Gastroesophageal sphincter (tissue), 4 donors: ENCODE measurements around the gene HOXA11. TPM values are rescaled to one million over a fixed set of nuclear protein-coding genes. Genes with fewer than 3 reads are reported as not detected.

Experiments
- ATAC-seq: fragments of 150-250 bp; one replicate; pipeline ENCODE4 v1.9.1; 2016; ENCODE audit warnings: mild to moderate bottlenecking, moderate library complexity
- H3K27ac ChIP-seq, 4 donors: fragments of 200-600 bp; sonication (generic) in 3 of 4; 1 replicate in 3 of 4; 2 replicates in 1 of 4; pipeline ENCODE4 v1.5.1; 2016 to 2019
- H3K27me3 ChIP-seq: fragments of 200-600 bp; sonication (generic); one replicate; pipeline ENCODE4 v1.5.1; 2019
- H3K36me3 ChIP-seq, 2 donors: fragments of 200-600 bp; sonication (generic); one replicate each; pipeline ENCODE4 v1.5.1; 2019; ENCODE audit warnings: control low read depth in 1 of 2
- H3K4me1 ChIP-seq, 3 donors: fragments of 200-600 bp; sonication (generic); 1 replicate in 2 of 3; 2 replicates in 1 of 3; pipeline ENCODE4 v1.5.1; 2016 to 2019; ENCODE audit warnings: control low read depth in 2 of 3
- H3K4me3 ChIP-seq, 2 donors: fragments of 200-600 bp; sonication (generic); one replicate each; pipeline ENCODE4 v1.5.1; 2019; ENCODE audit warnings: mild to moderate bottlenecking in 1 of 2, moderate library complexity in 1 of 2
- H3K9me3 ChIP-seq, 3 donors: fragments of 200-600 bp; sonication (generic); one replicate each; pipeline ENCODE4 v1.5.1; 2017 to 2019; ENCODE audit warnings: control low read depth in 2 of 3
- EP300 ChIP-seq: sonication (generic); formaldehyde crosslinking; IDR thresholded peaks from one replicate; pipeline ENCODE4 v1.6.1; 2017; ENCODE audit warnings: antibody characterized with exemption, mild to moderate bottlenecking
- POLR2A ChIP-seq, 2 donors: fragments of 450-650 bp; IDR thresholded peaks; one replicate each; pipeline ENCODE4 v1.6.1; 2017; ENCODE audit warnings: antibody characterized with exemption in 2 of 2, mild to moderate bottlenecking in 2 of 2, moderate library complexity in 1 of 2
- POLR2AphosphoS5 ChIP-seq: sonication (generic); formaldehyde crosslinking; IDR thresholded peaks from one replicate; pipeline ENCODE4 v1.6.1; 2017; ENCODE audit warnings: antibody characterized with exemption
- WGBS, 2 donors: methylation state at CpG; one replicate each; pipeline ENCODE4 v1.1.5; 2018; ENCODE audit warnings: low coverage in 1 of 2; 5-methylcytosine and 5-hydroxymethylcytosine counted together
- total RNA-seq, 4 donors: library from RNA; depleted of rRNA; stranded (reverse); fragments of >200 nt; gene quantifications; one replicate each; pipeline ENCODE4 v1.1.0, GENCODE V29; 2016
- TF ChIP-seq, protein P1 (sequence below), 4 experiments: fragments of 200-600 bp in 2 of 4; fragments of 450-650 bp in 2 of 4; sonication (generic) in 1 of 4; IDR thresholded peaks; one replicate each; pipeline ENCODE4 v1.5.1; 2017 to 2019; ENCODE audit warnings: antibody characterized with exemption in 4 of 4, mild to moderate bottlenecking in 2 of 4, moderate library complexity in 2 of 4

The HOXA11 gene
- total RNA-seq, 4 donors from 2014 or later, result 0.12 TPM; not detected in 3

- no peak for ATAC-seq
- WGBS, 2 donors, result 10 to 60% methylated on average over 1 to 15 of the region's 82 CpGs
- no peaks in the 10 kb centered on the region for H3K36me3 ChIP-seq
- peaks cover 100% of the 10 kb centered on the region for H3K27me3 ChIP-seq
- TF ChIP-seq POLR2A (IDR thresholded peaks at IDR 0.05) (no peak), POLR2AphosphoS5 (no peak), EP300 (no peak)
- TF ChIP-seq, protein P1, sequence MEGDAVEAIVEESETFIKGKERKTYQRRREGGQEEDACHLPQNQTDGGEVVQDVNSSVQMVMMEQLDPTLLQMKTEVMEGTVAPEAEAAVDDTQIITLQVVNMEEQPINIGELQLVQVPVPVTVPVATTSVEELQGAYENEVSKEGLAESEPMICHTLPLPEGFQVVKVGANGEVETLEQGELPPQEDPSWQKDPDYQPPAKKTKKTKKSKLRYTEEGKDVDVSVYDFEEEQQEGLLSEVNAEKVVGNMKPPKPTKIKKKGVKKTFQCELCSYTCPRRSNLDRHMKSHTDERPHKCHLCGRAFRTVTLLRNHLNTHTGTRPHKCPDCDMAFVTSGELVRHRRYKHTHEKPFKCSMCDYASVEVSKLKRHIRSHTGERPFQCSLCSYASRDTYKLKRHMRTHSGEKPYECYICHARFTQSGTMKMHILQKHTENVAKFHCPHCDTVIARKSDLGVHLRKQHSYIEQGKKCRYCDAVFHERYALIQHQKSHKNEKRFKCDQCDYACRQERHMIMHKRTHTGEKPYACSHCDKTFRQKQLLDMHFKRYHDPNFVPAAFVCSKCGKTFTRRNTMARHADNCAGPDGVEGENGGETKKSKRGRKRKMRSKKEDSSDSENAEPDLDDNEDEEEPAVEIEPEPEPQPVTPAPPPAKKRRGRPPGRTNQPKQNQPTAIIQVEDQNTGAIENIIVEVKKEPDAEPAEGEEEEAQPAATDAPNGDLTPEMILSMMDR (IDR thresholded peaks at IDR 0.05), result no peak
- H3K9me3 ChIP-seq, result no peaks in the 10 kb centered on the region
- peaks cover 0 to 36% (median 24%) of the 10 kb centered on the region in 3 donors for H3K4me1 ChIP-seq
- H3K4me3 ChIP-seq, result peak within 1 kb of the TSS; percentile 1 to 52
- H3K27ac ChIP-seq, result no peak within 1 kb of the TSS
These were observed 10.8 kb downstream of the HOXA11 start, which contains the start of gene HOXA10 for GRCh38 chr7:27173956-27174873. HOXA10 (minus strand) TSS chr7:27174320; CDS start chr7:27174306, 14 bp downstream.

DNA sequence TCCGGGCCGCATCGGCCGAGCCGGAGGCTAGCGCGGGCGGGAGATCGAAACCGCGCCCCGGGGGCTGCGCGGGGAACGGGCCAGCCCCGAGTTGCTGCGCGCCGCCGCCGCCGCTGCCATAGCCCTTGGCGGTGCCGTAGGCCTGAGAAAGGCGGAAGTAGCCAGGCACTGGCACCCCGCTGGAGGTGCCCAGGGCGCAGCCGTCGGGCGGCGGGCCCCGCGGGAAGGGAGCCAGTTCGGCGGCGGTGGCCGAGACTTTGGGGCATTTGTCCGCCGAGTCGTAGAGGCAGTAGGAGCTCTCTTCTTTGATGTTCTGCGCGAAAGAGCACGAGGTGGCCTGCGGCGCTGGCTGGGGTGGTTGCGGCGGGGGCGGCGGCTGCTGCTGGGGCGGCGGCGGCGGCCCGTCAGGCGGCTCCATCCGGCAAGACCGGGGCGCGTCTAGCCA is 11.5 kb downstream of the HOXA11 start:
- Histone ChIP-seq H3K27me3 (peaks cover 100% of the 10 kb centered on the region), H3K36me3 (no peaks in the 10 kb centered on the region), H3K27ac (no peak overlapping the region), H3K4me3 (peak overlapping the region; percentile 1 to 52), H3K4me1 (peaks cover 0 to 37% (median 24%) of the 10 kb centered on the region in 3 donors), H3K9me3 (no peaks in the 10 kb centered on the region)
- WGBS, 2 donors, result 10% methylated on average over 2 of the region's 59 CpGs; no CpG with 5 or more reads in 1 of the 2 donors
- ATAC-seq, result peak; percentile 45
- TF ChIP-seq POLR2A (IDR thresholded peaks at IDR 0.05) (no peak), POLR2AphosphoS5 (no peak), EP300 (no peak)
- TF ChIP-seq, protein P1 (IDR thresholded peaks at IDR 0.05), result no peak

- Histone ChIP-seq H3K27ac (no peak overlapping the region), H3K9me3 (no peaks in the 10 kb centered on the region), H3K27me3 (peaks cover 100% of the 10 kb centered on the region), H3K4me1 (peaks cover 0 to 37% (median 24%) of the 10 kb centered on the region in 3 donors), H3K36me3 (no peaks in the 10 kb centered on the region), H3K4me3 (peak overlapping the region; percentile 1 to 52)
- no peak for ATAC-seq
- TF ChIP-seq EP300, result no peak
- TF ChIP-seq POLR2A (IDR thresholded peaks at IDR 0.05), result no peak
- no peak for TF ChIP-seq POLR2AphosphoS5
- TF ChIP-seq, protein P1 (IDR thresholded peaks at IDR 0.05), result no peak
- 0 to 5% methylated on average over 1 to 8 of the region's 58 CpGs for WGBS, 2 donors
These were observed 12.1 kb downstream of the HOXA11 start for GRCh38 chr7:27172823-27173510.

DNA sequence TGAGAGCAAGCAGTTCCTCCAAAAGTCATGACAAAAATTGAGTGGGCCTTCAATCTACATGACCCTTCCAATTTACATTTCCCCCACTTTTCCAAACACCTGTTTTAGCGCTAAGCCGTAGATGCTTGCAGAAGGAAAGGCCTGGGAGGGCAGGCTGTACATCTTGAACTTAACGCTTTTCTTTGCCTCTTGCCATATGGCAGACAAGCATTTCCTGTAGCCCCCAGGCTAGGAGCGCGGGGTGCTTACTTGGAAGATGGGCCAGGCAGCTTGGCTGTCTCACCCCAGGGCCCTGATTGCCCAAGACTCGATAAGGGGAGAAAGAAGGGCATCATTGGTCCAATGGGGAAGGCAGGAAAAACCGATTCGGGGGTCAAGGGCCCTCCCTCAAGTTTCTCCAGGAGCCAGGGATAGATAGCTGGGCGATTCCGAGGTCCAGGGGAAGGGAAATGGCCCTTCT is 12.7 kb downstream of the HOXA11 start:
- 18% methylated on average over 2 of the region's 10 CpGs; no CpG with 5 or more reads in 1 of the 2 donors for WGBS, 2 donors
- Histone ChIP-seq H3K27me3 (peaks cover 100% of the 10 kb centered on the region), H3K9me3 (no peaks in the 10 kb centered on the region), H3K4me1 (peaks cover 0 to 37% (median 24%) of the 10 kb centered on the region in 3 donors), H3K4me3 (peak overlapping the region in 1 of 2 donors; percentile 52), H3K36me3 (no peaks in the 10 kb centered on the region), H3K27ac (no peak overlapping the region)
- no peak for ATAC-seq
- no peak for TF ChIP-seq EP300
- TF ChIP-seq, protein P1 (IDR thresholded peaks at IDR 0.05), result no peak
- TF ChIP-seq POLR2AphosphoS5, result no peak
- no peak for TF ChIP-seq POLR2A (IDR thresholded peaks at IDR 0.05)
